HG03139 (cell line): Measurements from ENCODE around the gene SRGAP2B.
A peak's percentile ranks its signal among the peaks of the same experiment; 100 is the strongest.
"Not testable (repeated sequence)": the region's sequence is repeated elsewhere in the genome, so short reads cannot be mapped to it uniquely, and the experiment has no call there.

Source experiments
- ATAC-seq: cut with Tn5 transposase; IDR thresholded peaks from one replicate; pipeline ENCODE4 v1.9.1; 2021; ENCODE audit not compliant: unreplicated experiment

The SRGAP2B gene

GRCh38 chr1:145047553-145047952 is 47.6 kb downstream of the SRGAP2B start:
- not testable (repeated sequence) for ATAC-seq

- not testable (repeated sequence) for ATAC-seq
Observed at GRCh38 chr1:145045571-145046273, 49.4 kb downstream of the SRGAP2B start.

- not testable (repeated sequence) for ATAC-seq
Observed at GRCh38 chr1:145041519-145041918, 53.6 kb downstream of the SRGAP2B start.

GRCh38 chr1:145036019-145036418 is 59.1 kb downstream of the SRGAP2B start:
- ATAC-seq: not testable (repeated sequence)

GRCh38 chr1:145033523-145033922 is 61.6 kb downstream of the SRGAP2B start:
- ATAC-seq: not testable (repeated sequence)

- ATAC-seq: not testable (repeated sequence)
Observed at GRCh38 chr1:145027251-145027650, 67.9 kb downstream of the SRGAP2B start.

GRCh38 chr1:145025286-145025685 is 69.8 kb downstream of the SRGAP2B start:
- ATAC-seq: not testable (repeated sequence)

GRCh38 chr1:145022259-145022658 is 72.9 kb downstream of the SRGAP2B start:
- not testable (repeated sequence) for ATAC-seq

- ATAC-seq: not testable (repeated sequence)
Observed at GRCh38 chr1:145021749-145022148, 73.4 kb downstream of the SRGAP2B start.

GRCh38 chr1:145019709-145020108 is 75.4 kb downstream of the SRGAP2B start:
- ATAC-seq: not testable (repeated sequence)

- not testable (repeated sequence) for ATAC-seq
Observed at GRCh38 chr1:145017725-145018124, 77.4 kb downstream of the SRGAP2B start.

- ATAC-seq: not testable (repeated sequence)
Observed at GRCh38 chr1:145016492-145016862, 78.7 kb downstream of the SRGAP2B start.

GRCh38 chr1:145015744-145016491 is 79.2 kb downstream of the SRGAP2B start:
- not testable (repeated sequence) for ATAC-seq

- not testable (repeated sequence) for ATAC-seq
Observed at GRCh38 chr1:145013353-145013752, 81.8 kb downstream of the SRGAP2B start.

- ATAC-seq: not testable (repeated sequence)
Observed at GRCh38 chr1:145011811-145012210, 83.3 kb downstream of the SRGAP2B start.

GRCh38 chr1:145010580-145010979 is 84.5 kb downstream of the SRGAP2B start:
- not testable (repeated sequence) for ATAC-seq

- not testable (repeated sequence) for ATAC-seq
Observed at GRCh38 chr1:145009928-145010327, 85.2 kb downstream of the SRGAP2B start.

- peak; percentile 52 for ATAC-seq
Observed at GRCh38 chr1:145008388-145008787, 86.7 kb downstream of the SRGAP2B start.

GRCh38 chr1:145005142-145005541 is 90.0 kb downstream of the SRGAP2B start:
- not testable (repeated sequence) for ATAC-seq

- ATAC-seq: not testable (repeated sequence)
Observed at GRCh38 chr1:145001381-145001780, 93.7 kb downstream of the SRGAP2B start.

GRCh38 chr1:145000743-145001326 is 94.3 kb downstream of the SRGAP2B start:
- ATAC-seq: not testable (repeated sequence)
